DND-41 (cell line): ENCODE measurements around the gene MTTP.

Experiments used
- CTCF ChIP-seq: IDR thresholded peaks from 2 replicates; pipeline ENCODE4 v1.5.1; 2012; ENCODE audit warnings: borderline replicate concordance, low read length, moderate library complexity, mild to moderate bottlenecking; ENCODE audit not compliant: poor library complexity, severe bottlenecking; ENCODE audit errors: extremely low read depth
- EZH2 ChIP-seq: IDR thresholded peaks from 3 replicates; pipeline ENCODE4 v1.6.1; 2012; ENCODE audit warnings: borderline replicate concordance, low read depth, mild to moderate bottlenecking, moderate library complexity, low read length, inconsistent platforms; ENCODE audit not compliant: severe bottlenecking

DNA sequence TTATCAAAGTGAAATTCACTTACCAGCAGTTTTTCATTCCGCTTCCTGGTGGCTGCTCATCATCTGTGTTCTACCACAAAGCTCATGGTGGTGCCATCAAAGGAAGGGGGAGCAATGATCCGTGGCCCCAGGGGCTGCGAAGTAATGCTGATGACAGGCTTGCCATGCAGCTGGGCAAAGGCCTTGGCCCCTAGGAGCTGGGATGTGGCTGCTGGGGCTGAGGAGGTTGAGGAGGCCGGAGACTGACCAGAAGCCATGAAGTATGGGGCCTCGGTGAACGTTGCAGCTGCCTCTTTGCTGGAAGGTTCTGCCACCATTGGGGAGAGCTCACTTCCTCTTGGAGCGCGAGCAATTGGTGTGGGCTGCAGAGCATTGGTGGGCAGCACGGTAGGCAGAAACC is 74.6 kb downstream of the MTTP start:
- no peak for TF ChIP-seq CTCF
- TF ChIP-seq EZH2: no peak
